ENCODE results near the gene GJC1.

DNA sequence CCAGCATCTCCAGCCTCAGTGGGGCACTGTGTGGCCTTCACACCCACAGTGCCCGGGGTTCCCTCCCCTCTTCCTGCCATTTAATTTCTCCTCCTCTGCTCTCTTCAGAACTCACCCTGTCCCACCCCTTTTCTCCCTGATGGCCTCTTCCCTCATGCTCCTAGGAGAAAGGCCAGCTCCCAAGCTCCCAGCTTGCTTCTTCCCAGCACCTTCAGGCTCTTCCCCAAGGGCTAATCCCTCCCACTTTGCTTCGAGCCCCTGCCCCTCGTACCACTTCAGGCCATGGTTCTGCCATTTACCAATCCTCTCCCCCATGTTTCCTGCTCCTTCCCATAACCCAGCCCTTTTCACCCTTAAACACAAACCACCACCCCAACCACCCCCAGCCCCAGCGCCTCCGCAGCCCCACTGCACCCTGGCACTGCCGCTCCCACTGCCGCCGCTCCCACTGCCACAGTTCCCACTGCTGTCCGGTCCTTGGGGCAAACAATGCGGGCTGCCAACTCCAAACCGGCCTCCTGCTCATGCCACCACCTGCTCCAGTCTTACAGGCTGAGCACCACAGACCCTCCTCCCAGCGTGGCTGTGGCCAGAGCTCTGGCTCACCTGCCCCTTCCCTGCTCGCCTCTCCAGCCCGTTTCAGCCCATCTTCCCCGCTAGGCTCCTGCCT is 42.7 kb downstream of the GJC1 start:
- TF ChIP-seq, protein P1, sequence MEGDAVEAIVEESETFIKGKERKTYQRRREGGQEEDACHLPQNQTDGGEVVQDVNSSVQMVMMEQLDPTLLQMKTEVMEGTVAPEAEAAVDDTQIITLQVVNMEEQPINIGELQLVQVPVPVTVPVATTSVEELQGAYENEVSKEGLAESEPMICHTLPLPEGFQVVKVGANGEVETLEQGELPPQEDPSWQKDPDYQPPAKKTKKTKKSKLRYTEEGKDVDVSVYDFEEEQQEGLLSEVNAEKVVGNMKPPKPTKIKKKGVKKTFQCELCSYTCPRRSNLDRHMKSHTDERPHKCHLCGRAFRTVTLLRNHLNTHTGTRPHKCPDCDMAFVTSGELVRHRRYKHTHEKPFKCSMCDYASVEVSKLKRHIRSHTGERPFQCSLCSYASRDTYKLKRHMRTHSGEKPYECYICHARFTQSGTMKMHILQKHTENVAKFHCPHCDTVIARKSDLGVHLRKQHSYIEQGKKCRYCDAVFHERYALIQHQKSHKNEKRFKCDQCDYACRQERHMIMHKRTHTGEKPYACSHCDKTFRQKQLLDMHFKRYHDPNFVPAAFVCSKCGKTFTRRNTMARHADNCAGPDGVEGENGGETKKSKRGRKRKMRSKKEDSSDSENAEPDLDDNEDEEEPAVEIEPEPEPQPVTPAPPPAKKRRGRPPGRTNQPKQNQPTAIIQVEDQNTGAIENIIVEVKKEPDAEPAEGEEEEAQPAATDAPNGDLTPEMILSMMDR (IDR thresholded peaks at IDR 0.05) = no peak
- TF ChIP-seq, protein P2, sequence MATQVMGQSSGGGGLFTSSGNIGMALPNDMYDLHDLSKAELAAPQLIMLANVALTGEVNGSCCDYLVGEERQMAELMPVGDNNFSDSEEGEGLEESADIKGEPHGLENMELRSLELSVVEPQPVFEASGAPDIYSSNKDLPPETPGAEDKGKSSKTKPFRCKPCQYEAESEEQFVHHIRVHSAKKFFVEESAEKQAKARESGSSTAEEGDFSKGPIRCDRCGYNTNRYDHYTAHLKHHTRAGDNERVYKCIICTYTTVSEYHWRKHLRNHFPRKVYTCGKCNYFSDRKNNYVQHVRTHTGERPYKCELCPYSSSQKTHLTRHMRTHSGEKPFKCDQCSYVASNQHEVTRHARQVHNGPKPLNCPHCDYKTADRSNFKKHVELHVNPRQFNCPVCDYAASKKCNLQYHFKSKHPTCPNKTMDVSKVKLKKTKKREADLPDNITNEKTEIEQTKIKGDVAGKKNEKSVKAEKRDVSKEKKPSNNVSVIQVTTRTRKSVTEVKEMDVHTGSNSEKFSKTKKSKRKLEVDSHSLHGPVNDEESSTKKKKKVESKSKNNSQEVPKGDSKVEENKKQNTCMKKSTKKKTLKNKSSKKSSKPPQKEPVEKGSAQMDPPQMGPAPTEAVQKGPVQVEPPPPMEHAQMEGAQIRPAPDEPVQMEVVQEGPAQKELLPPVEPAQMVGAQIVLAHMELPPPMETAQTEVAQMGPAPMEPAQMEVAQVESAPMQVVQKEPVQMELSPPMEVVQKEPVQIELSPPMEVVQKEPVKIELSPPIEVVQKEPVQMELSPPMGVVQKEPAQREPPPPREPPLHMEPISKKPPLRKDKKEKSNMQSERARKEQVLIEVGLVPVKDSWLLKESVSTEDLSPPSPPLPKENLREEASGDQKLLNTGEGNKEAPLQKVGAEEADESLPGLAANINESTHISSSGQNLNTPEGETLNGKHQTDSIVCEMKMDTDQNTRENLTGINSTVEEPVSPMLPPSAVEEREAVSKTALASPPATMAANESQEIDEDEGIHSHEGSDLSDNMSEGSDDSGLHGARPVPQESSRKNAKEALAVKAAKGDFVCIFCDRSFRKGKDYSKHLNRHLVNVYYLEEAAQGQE (IDR thresholded peaks at IDR 0.05; ENCODE audit: insufficient read depth in 1 of 2, low read depth in 2 of 2, low read length in 1 of 2) = no peak
- TF ChIP-seq POLR2AphosphoS5 (IDR thresholded peaks at IDR 0.05; ENCODE audit: low read depth, low read length) (no peak; the same call in 1 of the 2 replicates), TCF7L2 (IDR thresholded peaks at IDR 0.05; ENCODE audit: low read depth, low read length) (no peak)

Data from Panc1 (cell line).